HCT116 (cell line): Measurements from ENCODE around the gene COL1A1.
A peak's percentile ranks its signal among the peaks of the same experiment; 100 is the strongest.

Experiments
- CTCF ChIP-seq, 3 experiments: fragments of 200-600 bp in 1 of 3; sonication (generic) in 1 of 3; IDR thresholded peaks in 2 of 3; conservative IDR thresholded peaks in 1 of 3; 2 replicates each; pipeline ENCODE4 v1.5.1; 2012 to 2017; ENCODE audit warnings: low read depth in 2 of 3, low read length in 2 of 3, antibody characterized with exemption in 1 of 3, borderline replicate concordance in 1 of 3, control low read depth in 1 of 3, mild to moderate bottlenecking in 1 of 3, mixed read lengths in 1 of 3, mixed run types in 1 of 3, moderate library complexity in 1 of 3; ENCODE audit not compliant: insufficient read depth in 1 of 3
- EZH2 ChIP-seq: fragments of 200-600 bp; sonication (generic); IDR thresholded peaks from 2 replicates; pipeline ENCODE4 v1.6.1; 2017; ENCODE audit warnings: antibody characterized with exemption, mixed run types
- EZH2phosphoT487 ChIP-seq: fragments of 200-600 bp; IDR thresholded peaks from 2 replicates; pipeline ENCODE4 v1.6.1; 2018; ENCODE audit warnings: antibody characterized with exemption, borderline replicate concordance
- JUND ChIP-seq: IDR thresholded peaks from 2 replicates; pipeline ENCODE4 v1.6.1; 2012
- MAX ChIP-seq: IDR thresholded peaks from 2 replicates; pipeline ENCODE4 v1.6.1; 2012
- POLR2A ChIP-seq: IDR thresholded peaks from 2 replicates; pipeline ENCODE4 v1.7.0; 2011; ENCODE audit warnings: borderline replicate concordance; ENCODE audit not compliant: insufficient read depth, insufficient read length; ENCODE audit errors: extremely low read depth
- POLR2AphosphoS5 ChIP-seq: IDR thresholded peaks from 2 replicates; pipeline ENCODE4 v1.6.1; 2011; ENCODE audit warnings: mild to moderate bottlenecking, low read depth, low read length, moderate library complexity
- RAD21 ChIP-seq: IDR thresholded peaks from 2 replicates; pipeline ENCODE4 v1.6.1; 2012; ENCODE audit warnings: low read depth, mild to moderate bottlenecking
- REST ChIP-seq: IDR thresholded peaks from 2 replicates; pipeline ENCODE4 v1.6.1; 2012; ENCODE audit warnings: low read depth
- SP1 ChIP-seq: IDR thresholded peaks from 2 replicates; pipeline ENCODE4 v1.6.1; 2012; ENCODE audit warnings: low read depth
- ZBTB33 ChIP-seq: IDR thresholded peaks from 2 replicates; pipeline ENCODE4 v1.6.1; 2011; ENCODE audit warnings: mild to moderate bottlenecking, low read length, moderate library complexity; ENCODE audit not compliant: insufficient replicate concordance; ENCODE audit errors: extremely low read depth
- ZFX ChIP-seq: fragments of 450-650 bp; IDR thresholded peaks from 2 replicates; pipeline ENCODE4 v1.6.1; 2017
- ZNF274 ChIP-seq: fragments of 200-500 bp; sonication (Bioruptor generic); IDR thresholded peaks from 2 replicates; pipeline ENCODE4 v1.6.1; 2014; ENCODE audit warnings: mild to moderate bottlenecking, low read depth, low read length, inconsistent platforms

- TF ChIP-seq CTCF (IDR thresholded peaks at IDR 0.05 in 2 of 3, conservative IDR thresholded peaks at IDR 0.05 in 1 of 3; ENCODE audit: borderline replicate concordance in 1 of 3, insufficient read depth in 1 of 3, low read depth in 2 of 3, low read length in 2 of 3) (no peak), JUND (no peak), ZNF274 (no peak), ZFX (0 out of 2 replicates have a peak, but pooled peaks have one; percentile 9), ZBTB33 (no peak), POLR2A (no peak), POLR2AphosphoS5 (no peak), RAD21 (no peak), REST (no peak), EZH2 (no peak), EZH2phosphoT487 (no peak), MAX (no peak), SP1 (no peak)
These were observed 11.7 kb downstream of the COL1A1 start for GRCh38 chr17:50189550-50190292.
